Loucy (cell line): Measurements from ENCODE around the gene CIROP.

Experiments
- H2AFZ ChIP-seq: fragments of 200-600 bp; sonication (generic); 2 replicates; pipeline ENCODE4 v1.6.0; 2016; ENCODE audit warnings: antibody characterized with exemption, mild to moderate bottlenecking, low read length, moderate library complexity
- H3F3A ChIP-seq: fragments of 200-600 bp; 2 replicates; pipeline ENCODE4 v1.6.0; 2016; ENCODE audit warnings: antibody characterized with exemption, low read depth, mild to moderate bottlenecking
- H3K27me3 ChIP-seq: fragments of 200-600 bp; sonication (generic); 2 replicates; pipeline ENCODE4 v1.6.1; 2014; ENCODE audit warnings: low read length, mild to moderate bottlenecking; ENCODE audit not compliant: insufficient read depth, poor library complexity, severe bottlenecking
- H3K36me3 ChIP-seq: fragments of 200-600 bp; sonication (generic); 2 replicates; pipeline ENCODE4 v1.6.1; 2016; ENCODE audit warnings: low read length; ENCODE audit not compliant: insufficient read depth
- H3K4me1 ChIP-seq: fragments of 200-600 bp; sonication (generic); 2 replicates; pipeline ENCODE4 v1.5.1; 2014; ENCODE audit warnings: low read length, mild to moderate bottlenecking; ENCODE audit not compliant: insufficient read depth, poor library complexity, severe bottlenecking
- H3K4me2 ChIP-seq: fragments of 200-600 bp; sonication (generic); 2 replicates; pipeline ENCODE4 v1.6.0; 2014; ENCODE audit warnings: antibody characterized with exemption, low read length, low read depth, mild to moderate bottlenecking; ENCODE audit not compliant: poor library complexity, severe bottlenecking
- H3K4me3 ChIP-seq: fragments of 200-600 bp; sonication (generic); 2 replicates; pipeline ENCODE4 v1.5.1; 2014; ENCODE audit warnings: low read length, mild to moderate bottlenecking, mixed read lengths; ENCODE audit not compliant: poor library complexity, severe bottlenecking
- H3K79me2 ChIP-seq: fragments of 200-600 bp; sonication (generic); 2 replicates; pipeline ENCODE4 v1.6.1; 2014; ENCODE audit warnings: low read length; ENCODE audit not compliant: insufficient read depth
- H3K9ac ChIP-seq: fragments of 200-600 bp; sonication (generic); 2 replicates; pipeline ENCODE4 v1.6.0; 2014; ENCODE audit warnings: mild to moderate bottlenecking, low read depth, low read length, moderate library complexity; ENCODE audit not compliant: poor library complexity, severe bottlenecking
- H3K9me2 ChIP-seq: fragments of 200-600 bp; sonication (generic); replicated peaks from 2 replicates; pipeline ENCODE4 v1.6.1; 2016; ENCODE audit warnings: low read depth, low read length, mixed read lengths
- H3K9me3 ChIP-seq: fragments of 200-600 bp; sonication (generic); 2 replicates; pipeline ENCODE4 v1.6.1; 2014; ENCODE audit warnings: mild to moderate bottlenecking, antibody characterized with exemption, low read length, low read depth; ENCODE audit not compliant: insufficient read depth
- H4K20me1 ChIP-seq: fragments of 200-600 bp; sonication (generic); 2 replicates; pipeline ENCODE4 v1.6.0; 2014; ENCODE audit warnings: antibody characterized with exemption, low read length, mild to moderate bottlenecking; ENCODE audit not compliant: insufficient read depth, poor library complexity, severe bottlenecking
- CTCF ChIP-seq: fragments of 200-600 bp; sonication (generic); conservative IDR thresholded peaks from 2 replicates; pipeline ENCODE4 v1.5.1; 2014; ENCODE audit warnings: mild to moderate bottlenecking, antibody characterized with exemption, low read length
- EZH2phosphoT487 ChIP-seq: fragments of 200-600 bp; IDR thresholded peaks from 2 replicates; pipeline ENCODE4 v1.6.1; 2018; ENCODE audit warnings: antibody characterized with exemption, mild to moderate bottlenecking, moderate library complexity, borderline replicate concordance

The CIROP gene

GRCh38 chr14:23101213-23101970 is 3.4 kb downstream of the CIROP start:
- Histone ChIP-seq H3K9me3 (no peaks in the 10 kb centered on the region), H3K27me3 (no peaks in the 10 kb centered on the region), H3K9ac (no peak overlapping the region), H3K4me1 (peaks cover 19% of the 10 kb centered on the region), H2AFZ (no peak overlapping the region), H3K79me2 (peaks cover 26% of the 10 kb centered on the region), H3K4me2 (no peak overlapping the region), H3K4me3 (no peak overlapping the region), H3K9me2 (no peaks in the 10 kb centered on the region), H4K20me1 (peaks cover 10% of the 10 kb centered on the region), H3K36me3 (no peaks in the 10 kb centered on the region; the same call in 1 of the 2 replicates), H3F3A (no peaks in the 10 kb centered on the region)
- TF ChIP-seq CTCF (no peak), EZH2phosphoT487 (no peak)

- H3K9ac ChIP-seq = no peak overlapping the region
- H3K4me1 ChIP-seq = peaks cover 19% of the 10 kb centered on the region
- no peak overlapping the region for H3K4me2 ChIP-seq
- TF ChIP-seq EZH2phosphoT487 (no peak), CTCF (no peak)
- H2AFZ ChIP-seq = no peak overlapping the region
- no peaks in the 10 kb centered on the region for H3K9me3 ChIP-seq
- no peak overlapping the region for H3K4me3 ChIP-seq
- H4K20me1 ChIP-seq = peaks cover 14% of the 10 kb centered on the region
- H3K79me2 ChIP-seq = peaks cover 39% of the 10 kb centered on the region
- H3F3A ChIP-seq = no peaks in the 10 kb centered on the region
- H3K9me2 ChIP-seq = no peaks in the 10 kb centered on the region
- no peaks in the 10 kb centered on the region for H3K27me3 ChIP-seq
- H3K36me3 ChIP-seq = no peaks in the 10 kb centered on the region; the same call in 1 of the 2 replicates
These were observed 5.5 kb downstream of the CIROP start for GRCh38 chr14:23099212-23099861.

GRCh38 chr14:23097786-23098185 is 7.0 kb downstream of the CIROP start:
- Histone ChIP-seq H3K4me2 (peak overlapping the region; percentile 79), H3K4me3 (no peak overlapping the region), H3K36me3 (peaks cover 3% of the 10 kb centered on the region; the same call in 1 of the 2 replicates), H3K9me3 (no peaks in the 10 kb centered on the region), H3K9ac (no peak overlapping the region), H3K9me2 (no peaks in the 10 kb centered on the region), H3K27me3 (no peaks in the 10 kb centered on the region), H3F3A (no peaks in the 10 kb centered on the region), H4K20me1 (peaks cover 30% of the 10 kb centered on the region), H3K79me2 (peaks cover 55% of the 10 kb centered on the region), H3K4me1 (peaks cover 34% of the 10 kb centered on the region), H2AFZ (no peak overlapping the region)
- TF ChIP-seq EZH2phosphoT487 = no peak
- no peak for TF ChIP-seq CTCF
